Astrocyte (in vitro differentiated cells and primary cell): ENCODE data around the gene CYB561D1.

Experiments used
- EZH2 ChIP-seq: IDR thresholded peaks from 2 replicates; pipeline ENCODE4 v1.6.1; 2012; ENCODE audit warnings: mild to moderate bottlenecking, low read length, inconsistent platforms; ENCODE audit not compliant: insufficient read depth
- TF ChIP-seq, protein P1 (sequence below): IDR thresholded peaks from 2 replicates; pipeline ENCODE4 v1.5.1; 2011; ENCODE audit warnings: low read depth, mild to moderate bottlenecking, inconsistent platforms, low read length, moderate library complexity; ENCODE audit not compliant: insufficient read depth

DNA sequence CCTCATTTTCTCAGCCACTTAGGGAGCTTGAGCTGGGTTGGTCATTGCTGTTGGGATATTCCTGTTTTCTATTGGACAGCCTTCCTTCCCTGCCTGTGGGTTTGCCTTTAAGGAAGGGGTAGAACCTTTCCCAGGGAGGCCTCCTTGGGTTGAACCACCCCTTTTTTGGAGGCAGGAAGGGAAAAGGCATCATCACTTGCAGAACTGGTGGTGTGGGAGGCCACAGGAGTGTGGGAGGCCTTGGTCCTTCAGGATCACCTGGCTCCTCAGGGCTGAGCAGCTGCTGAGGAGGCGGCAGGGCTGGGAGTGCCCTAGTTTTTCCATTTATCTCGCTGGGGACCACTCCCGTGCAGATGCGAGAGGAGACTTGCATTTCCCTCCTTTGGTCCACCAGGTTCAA lies 667 bp upstream of the CYB561D1 start:
- TF ChIP-seq, protein P1, sequence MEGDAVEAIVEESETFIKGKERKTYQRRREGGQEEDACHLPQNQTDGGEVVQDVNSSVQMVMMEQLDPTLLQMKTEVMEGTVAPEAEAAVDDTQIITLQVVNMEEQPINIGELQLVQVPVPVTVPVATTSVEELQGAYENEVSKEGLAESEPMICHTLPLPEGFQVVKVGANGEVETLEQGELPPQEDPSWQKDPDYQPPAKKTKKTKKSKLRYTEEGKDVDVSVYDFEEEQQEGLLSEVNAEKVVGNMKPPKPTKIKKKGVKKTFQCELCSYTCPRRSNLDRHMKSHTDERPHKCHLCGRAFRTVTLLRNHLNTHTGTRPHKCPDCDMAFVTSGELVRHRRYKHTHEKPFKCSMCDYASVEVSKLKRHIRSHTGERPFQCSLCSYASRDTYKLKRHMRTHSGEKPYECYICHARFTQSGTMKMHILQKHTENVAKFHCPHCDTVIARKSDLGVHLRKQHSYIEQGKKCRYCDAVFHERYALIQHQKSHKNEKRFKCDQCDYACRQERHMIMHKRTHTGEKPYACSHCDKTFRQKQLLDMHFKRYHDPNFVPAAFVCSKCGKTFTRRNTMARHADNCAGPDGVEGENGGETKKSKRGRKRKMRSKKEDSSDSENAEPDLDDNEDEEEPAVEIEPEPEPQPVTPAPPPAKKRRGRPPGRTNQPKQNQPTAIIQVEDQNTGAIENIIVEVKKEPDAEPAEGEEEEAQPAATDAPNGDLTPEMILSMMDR = no peak
- no peak for TF ChIP-seq EZH2
